Mucosa of descending colon (tissue), 3 donors: ENCODE data around the gene G6PC1. TPM values are rescaled to one million over a fixed set of nuclear protein-coding genes. Genes with fewer than 3 reads are reported as not detected.

Experiments used
- ATAC-seq: fragments of 200-7000 bp; cut with Tn5 transposase; one replicate; pipeline ENCODE4 v1.9.1; 2020; ENCODE audit warnings: mild to moderate bottlenecking, moderate library complexity
- DNase-seq, 3 donors: peaks; one replicate each; pipeline ENCODE4 v3.0.0-alpha.2; 2020
- H3K36me3 ChIP-seq: fragments of 200-600 bp; one replicate; pipeline ENCODE4 v1.8.0; 2021; ENCODE audit warnings: low read depth, mild to moderate bottlenecking
- H3K4me1 ChIP-seq: fragments of 200-600 bp; one replicate; pipeline ENCODE4 v1.8.0; 2021; ENCODE audit warnings: low read depth, mild to moderate bottlenecking
- H3K4me3 ChIP-seq: fragments of 200-600 bp; one replicate; pipeline ENCODE4 v1.8.0; 2021; ENCODE audit warnings: mild to moderate bottlenecking
- H3K9me3 ChIP-seq: fragments of 200-600 bp; one replicate; pipeline ENCODE4 v1.8.0; 2021; ENCODE audit warnings: mild to moderate bottlenecking
- CTCF ChIP-seq: fragments of 200-600 bp; IDR thresholded peaks from one replicate; pipeline ENCODE4 v1.8.0; 2022; ENCODE audit warnings: antibody characterized with exemption, mild to moderate bottlenecking
- intact Hi-C, 2 donors: fragments of 100-400 bp; cut with DNase I in 1 of 2; cut with micrococcal nuclease in 1 of 2; formaldehyde crosslinking; loops; one replicate each; pipeline versions ENCODE4 v1.11.0 to v1.11.1; 2022; cut with DNase I, micrococcal nuclease
- total RNA-seq, 3 donors: library from RNA; stranded (reverse); fragmentation: NEBNext Ultra II Directional in 2 of 3; extraction: Animal tissue kit (Norgen Biotek cat#: 25700) in 2 of 3; gene quantifications; one replicate each; pipeline versions ENCODE4 v1.2.1 to v1.2.4, GENCODE V29; 2021 to 2023
- donor health status: DM: no; HTN: no; CAD: no; lungs with moderate emphysema.
- donor health status: DM: no; HTN: no; CAD: no.
- donor health status: DM: no; HTN: yes; CAD: no.

Gene G6PC1
- total RNA-seq, 3 donors from 2014 or later = 0.67 TPM; not detected in 2

DNA sequence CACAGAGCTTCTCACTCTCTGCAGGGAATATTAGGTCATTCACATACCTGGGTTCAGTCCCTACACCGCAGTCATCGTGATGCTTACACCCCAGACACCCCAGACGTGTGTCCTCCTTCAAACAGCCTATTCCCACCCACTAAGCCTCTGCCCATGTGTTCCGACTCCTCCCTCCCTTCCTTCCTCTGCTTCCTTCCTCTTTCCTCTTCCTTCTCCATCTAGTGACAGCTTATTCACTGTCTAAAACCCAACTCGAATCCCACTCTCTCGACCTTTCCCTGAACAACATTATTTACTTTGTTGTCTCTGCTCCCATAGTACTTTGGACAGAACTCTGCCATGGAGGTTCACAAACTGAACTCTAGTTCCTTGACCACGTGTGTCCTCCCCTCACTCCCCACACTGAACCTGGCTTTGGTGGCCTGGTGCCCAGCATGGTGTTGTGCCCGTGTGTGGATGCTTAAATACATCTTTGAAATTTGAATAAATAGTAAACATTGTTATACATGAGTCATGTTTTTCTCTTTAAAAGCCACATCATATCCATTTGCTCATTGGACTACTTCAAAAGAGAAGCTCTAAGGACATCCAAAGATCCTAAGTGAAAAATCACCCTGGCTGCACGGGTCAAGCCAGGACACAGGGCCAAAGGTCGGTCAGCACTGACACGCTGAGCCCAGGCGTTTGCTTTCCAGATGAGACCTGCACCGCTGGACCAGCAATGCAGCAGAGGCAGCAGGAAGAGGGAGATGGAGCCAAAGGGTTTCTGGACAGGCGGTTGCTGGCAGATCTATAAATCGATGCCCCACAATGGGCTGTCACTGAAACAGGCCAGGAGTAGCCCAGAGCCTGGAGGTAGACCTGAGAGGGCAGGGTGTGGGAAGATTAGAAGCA is 14.1 kb upstream of the G6PC1 start:
- no peak overlapping the region for H3K4me3 ChIP-seq
- no peaks in the 10 kb centered on the region for H3K4me1 ChIP-seq
- DNase-seq (no peak), ATAC-seq (no peak)
- TF ChIP-seq CTCF = no peak
- no peaks in the 10 kb centered on the region for H3K36me3 ChIP-seq
- intact Hi-C loops = no loop called here
- no peaks in the 10 kb centered on the region for H3K9me3 ChIP-seq

DNA sequence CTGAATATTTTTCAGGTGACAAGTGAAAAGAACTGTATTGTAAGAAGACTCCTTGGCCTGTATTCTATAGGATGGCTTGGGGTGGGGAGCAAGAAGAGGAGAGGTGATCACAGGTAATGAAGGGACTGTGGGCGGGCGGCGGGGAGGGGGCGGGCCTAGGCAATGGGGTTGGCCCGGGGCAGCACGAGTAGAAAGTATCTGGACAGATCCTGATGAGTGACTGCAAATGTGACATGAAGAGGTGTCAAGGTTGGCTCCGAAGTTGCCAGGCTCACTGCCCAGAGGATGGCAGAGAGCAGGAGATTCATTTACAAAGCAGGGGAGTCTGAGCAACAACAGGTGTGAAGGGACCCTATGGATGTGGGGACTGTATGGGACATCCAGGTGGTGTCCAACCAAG is 10.8 kb upstream of the G6PC1 start:
- no peak for DNase-seq
- Histone ChIP-seq H3K4me1 (peaks cover 5% of the 10 kb centered on the region), H3K9me3 (no peaks in the 10 kb centered on the region), H3K4me3 (no peak overlapping the region), H3K36me3 (no peaks in the 10 kb centered on the region)
- TF ChIP-seq CTCF = no peak
- ATAC-seq = no peak
- intact Hi-C loops = no loop called here

- no peak overlapping the region for H3K4me3 ChIP-seq
- no peaks in the 10 kb centered on the region for H3K9me3 ChIP-seq
- no peak for TF ChIP-seq CTCF
- H3K4me1 ChIP-seq = peaks cover 8% of the 10 kb centered on the region
- intact Hi-C loops = no loop called here
- H3K36me3 ChIP-seq = no peaks in the 10 kb centered on the region
- ATAC-seq (no peak), DNase-seq (peak in 2 of 3 donors; percentile 30 to 37)
Measured at GRCh38 chr17:42891539-42892152, 9.0 kb upstream of the G6PC1 start.

GRCh38 chr17:42893359-42893758 is 7.2 kb upstream of the G6PC1 start:
- H3K36me3 ChIP-seq = no peaks in the 10 kb centered on the region
- no peaks in the 10 kb centered on the region for H3K9me3 ChIP-seq
- no peak for TF ChIP-seq CTCF
- ATAC-seq (no peak), DNase-seq (no peak)
- H3K4me1 ChIP-seq = peaks cover 8% of the 10 kb centered on the region
- intact Hi-C loops = no loop called here
- no peak overlapping the region for H3K4me3 ChIP-seq

GRCh38 chr17:42894283-42895184 is 6.1 kb upstream of the G6PC1 start:
- Histone ChIP-seq H3K9me3 (no peaks in the 10 kb centered on the region), H3K4me1 (peaks cover 8% of the 10 kb centered on the region), H3K36me3 (no peaks in the 10 kb centered on the region), H3K4me3 (no peak overlapping the region)
- intact Hi-C loops = no loop called here
- ATAC-seq (peak; percentile 93), DNase-seq (peak in 2 of 3 donors; percentile 54 to 70)
- TF ChIP-seq CTCF = no peak
